HepG2 (cell line): Measurements from ENCODE around the gene ATG3. TPM values are rescaled to one million over a fixed set of nuclear protein-coding genes. Genes with fewer than 3 reads are reported as not detected.

ENCODE experiments used
- ATAC-seq: fragments of 200-7000 bp; cut with Tn5 transposase; 3 replicates; pipeline ENCODE4 v1.9.1; 2020; ENCODE audit warnings: mild to moderate bottlenecking, moderate library complexity
- BruUV-seq: library from RNA; stranded (reverse); fragments of 400-500 nt; replicated peaks from 2 replicates; lab custom pipeline; 2021; lab: Mats Ljungman, UMichigan
- CTCF ChIA-PET: fragments of 300-600 bp; formaldehyde crosslinking; extraction: SDS; loops from one replicate; lab custom pipeline; 2021; ENCODE audit warnings: low total read pairs, inconsistent platforms, low intra/inter-chr PET ratio; lab: Yijun Ruan, JAX
- POLR2A ChIA-PET: fragments of 350-600 bp; sonication (Branson Sonifier 250); formaldehyde crosslinking; loops from one replicate; lab custom pipeline; 2020; ENCODE audit warnings: antibody characterized with exemption, inconsistent platforms; lab: Yijun Ruan, JAX
- DNase-seq: peaks from one replicate; pipeline ENCODE4 v3.0.0-alpha.2; 2015; ENCODE audit warnings: low spot score
- FAIRE-seq: peaks from 3 replicates; lab custom pipeline; 2011; peaks lifted over from hg19 to GRCh38; lab: Jason Lieb, UNC
- H2AFZ ChIP-seq: one replicate; pipeline ENCODE4 v1.6.1; 2011; ENCODE audit warnings: low read length, inconsistent platforms
- H3K27ac ChIP-seq: fragments of 300-600 bp; 3 replicates; pipeline ENCODE4 v1.8.0; 2011; ENCODE audit warnings: mixed run types, mild to moderate bottlenecking, mixed read lengths, low read length, inconsistent platforms; ENCODE audit not compliant: insufficient read depth; ENCODE audit errors: extremely low read length
- H3K27me3 ChIP-seq, 2 experiments: fragments of 200-600 bp in 1 of 2; 2 replicates in 1 of 2; 3 replicates in 1 of 2; pipeline versions ENCODE4 v1.6.0 to v1.8.0; 2011; ENCODE audit warnings: low read length in 2 of 2, mild to moderate bottlenecking in 2 of 2, moderate library complexity in 2 of 2, inconsistent platforms in 1 of 2; ENCODE audit not compliant: insufficient read depth in 2 of 2, control insufficient read depth in 1 of 2
- H3K36me3 ChIP-seq, 2 experiments: fragments of 200-600 bp in 1 of 2; replicated peaks in 1 of 2; 2 replicates in 1 of 2; 3 replicates in 1 of 2; pipeline versions ENCODE4 v1.5.1 to v1.8.0; 2011; ENCODE audit warnings: low read length in 2 of 2, inconsistent platforms in 1 of 2; ENCODE audit not compliant: insufficient read depth in 2 of 2, control insufficient read depth in 1 of 2
- H3K4me1 ChIP-seq: 2 replicates; pipeline ENCODE4 v1.5.1; 2012; ENCODE audit warnings: low read length, inconsistent platforms; ENCODE audit not compliant: insufficient read depth
- H3K4me2 ChIP-seq: 2 replicates; pipeline ENCODE4 v1.6.0; 2011; ENCODE audit warnings: low read depth, low read length, inconsistent platforms
- H3K4me3 ChIP-seq, 3 experiments: fragments of 200-600 bp in 1 of 3; sonication (generic), shearing (Covaris generic) in 1 of 3; replicated peaks in 1 of 3; 2 replicates each; pipeline ENCODE4 v1.5.1; 2011 to 2016; ENCODE audit warnings: low read length in 3 of 3, inconsistent platforms in 2 of 3, low read depth in 2 of 3, mild to moderate bottlenecking in 2 of 3, control low read depth in 1 of 3, mixed read lengths in 1 of 3; ENCODE audit not compliant: insufficient read depth in 1 of 3
- H3K79me2 ChIP-seq: one replicate; pipeline ENCODE4 v1.6.1; 2011; ENCODE audit warnings: low read length, inconsistent platforms; ENCODE audit not compliant: insufficient read depth
- H3K9ac ChIP-seq: 2 replicates; pipeline ENCODE4 v1.6.0; 2011; ENCODE audit warnings: mild to moderate bottlenecking, low read depth, low read length, inconsistent platforms; ENCODE audit not compliant: insufficient read depth
- H3K9me3 ChIP-seq: 2 replicates; pipeline ENCODE4 v1.5.1; 2012; ENCODE audit warnings: mild to moderate bottlenecking, low read length
- H4K20me1 ChIP-seq: 2 replicates; pipeline ENCODE4 v1.6.0; 2011; ENCODE audit warnings: inconsistent platforms, mild to moderate bottlenecking, low read length, moderate library complexity; ENCODE audit not compliant: insufficient read depth
- HIC2 ChIP-seq: sonication (generic); formaldehyde crosslinking; IDR thresholded peaks from 2 replicates; pipeline ENCODE4 v1.9.0; 2022; ENCODE audit warnings: low read depth, missing genetic modification reagents
- ZNF337 ChIP-seq: sonication (generic); formaldehyde crosslinking; IDR thresholded peaks from 2 replicates; pipeline ENCODE4 v1.5.1; 2020; ENCODE audit warnings: missing genetic modification reagents, low read depth, mild to moderate bottlenecking, borderline replicate concordance
- ZNF530 ChIP-seq: sonication (generic); formaldehyde crosslinking; IDR thresholded peaks from 2 replicates; pipeline ENCODE4 v1.5.0; 2020; ENCODE audit warnings: low read depth, mild to moderate bottlenecking, missing genetic modification reagents
- ZNF557 ChIP-seq: sonication (generic); formaldehyde crosslinking; IDR thresholded peaks from 2 replicates; pipeline ENCODE4 v1.4.0; 2020; ENCODE audit warnings: missing genetic modification reagents
- WGBS: methylation state at CpG from one replicate; pipeline ENCODE4 v1.1.6; 2017; ENCODE audit warnings: low lambda C conversion rate; 5-methylcytosine and 5-hydroxymethylcytosine counted together
- in situ Hi-C: cut with HindIII; loops from 2 replicates; pipeline ENCODE4 v1.10.0; 2017; ENCODE audit warnings: low pct_unique_long_range_greater_than_20kb; ENCODE audit not compliant: extremely low pct_ligation_motif_present
- intact Hi-C: fragments of 100-400 bp; cut with micrococcal nuclease; formaldehyde crosslinking; loops from one replicate; pipeline ENCODE4 v1.10.0; 2022; ENCODE audit not compliant: unreplicated experiment
- polyA plus RNA-seq, 8 experiments: library from polyadenylated mRNA; depleted of rRNA in 3 of 8; stranded (reverse) in 7 of 8; unstranded in 1 of 8; fragments of >200 nt; fragmentation: Illumina TruSeq in 4 of 8; extraction: Trizol in 4 of 8; gene quantifications; 2 replicates each; pipeline versions ENCODE4 v1.2.1 to v1.2.3, GENCODE V29; 2011 to 2016; ENCODE audit warnings: low read depth in 4 of 8, missing spikeins in 1 of 8, mixed read lengths in 1 of 8; ENCODE audit not compliant: insufficient read depth in 1 of 8
- total RNA-seq, 5 experiments: library from RNA; depleted of rRNA; stranded (reverse); fragments of >200 nt; fragmentation: Illumina TruSeq; extraction: Trizol; gene quantifications; 2 replicates each; pipeline ENCODE4 v1.2.3, GENCODE V29; 2016; ENCODE audit warnings: low read depth in 1 of 5
- TF ChIP-seq, protein P1 (sequence below): sonication (generic); formaldehyde crosslinking; IDR thresholded peaks from 2 replicates; pipeline ENCODE4 v1.9.0; 2021; ENCODE audit warnings: missing genetic modification reagents, mild to moderate bottlenecking, borderline replicate concordance

Gene ATG3
- total and polyA plus RNA-seq, 2 of the 13 experiments (the other 11 are each of a cell fraction or from before 2014, with no cell fraction given) = 19.6 to 34.8 TPM

GRCh38 chr3:112539825-112540650, 21.7 kb downstream of the ATG3 start:
- ATAC-seq (no peak), DNase-seq (no peak), FAIRE-seq (no peak)
- H3K4me1 ChIP-seq = no peaks in the 10 kb centered on the region
- WGBS = 95% methylated on average over 1 of the region's 1 CpG
- no peak overlapping the region for H3K4me3 ChIP-seq
- POLR2A ChIA-PET = no interaction called here
- no peaks in the 10 kb centered on the region for H3K79me2 ChIP-seq
- H4K20me1 ChIP-seq = no peaks in the 10 kb centered on the region
- in situ Hi-C loops (loop anchor here (10.0 kb wide), 2 partner anchors 215 to 425 kb away; no protein-coding TSS in a partner anchor), intact Hi-C loops (no loop called here)
- no peaks in the 10 kb centered on the region for H3K27me3 ChIP-seq
- H3K36me3 ChIP-seq = peaks cover 3 to 20% of the 10 kb centered on the region in 2 experiments; a peak in 3 of 5 replicates
- H2AFZ ChIP-seq = no peak overlapping the region
- CTCF ChIA-PET = no interaction called here
- TF ChIP-seq, protein P1, sequence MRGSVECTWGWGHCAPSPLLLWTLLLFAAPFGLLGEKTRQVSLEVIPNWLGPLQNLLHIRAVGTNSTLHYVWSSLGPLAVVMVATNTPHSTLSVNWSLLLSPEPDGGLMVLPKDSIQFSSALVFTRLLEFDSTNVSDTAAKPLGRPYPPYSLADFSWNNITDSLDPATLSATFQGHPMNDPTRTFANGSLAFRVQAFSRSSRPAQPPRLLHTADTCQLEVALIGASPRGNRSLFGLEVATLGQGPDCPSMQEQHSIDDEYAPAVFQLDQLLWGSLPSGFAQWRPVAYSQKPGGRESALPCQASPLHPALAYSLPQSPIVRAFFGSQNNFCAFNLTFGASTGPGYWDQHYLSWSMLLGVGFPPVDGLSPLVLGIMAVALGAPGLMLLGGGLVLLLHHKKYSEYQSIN (CRISPR knock-in tag) = no peak
- TF ChIP-seq ZNF337 (no peak), ZNF530 (CRISPR knock-in tag) (no peak), HIC2 (no peak), ZNF557 (no peak)
- no peak overlapping the region for H3K4me2 ChIP-seq
- H3K9me3 ChIP-seq = no peaks in the 10 kb centered on the region
- BruUV-seq = no TSS peak
- no peak overlapping the region for H3K9ac ChIP-seq
- no peak overlapping the region for H3K27ac ChIP-seq
